IPS-15b (cell line): Measurements from ENCODE around the gene MFN2.
"Not testable (repeated sequence)": the region's sequence is repeated elsewhere in the genome, so short reads cannot be mapped to it uniquely, and the experiment has no call there.

Experiments used
- H3K27me3 ChIP-seq: one replicate; pipeline ENCODE4 v1.6.1; 2013; ENCODE audit warnings: low read length; ENCODE audit not compliant: control insufficient read depth, insufficient read depth
- H3K36me3 ChIP-seq: one replicate; pipeline ENCODE4 v1.6.1; 2013; ENCODE audit warnings: low read length; ENCODE audit not compliant: control insufficient read depth, insufficient read depth
- H3K4me1 ChIP-seq: one replicate; pipeline ENCODE4 v1.6.1; 2013; ENCODE audit warnings: mild to moderate bottlenecking, low read length; ENCODE audit not compliant: control insufficient read depth, insufficient read depth
- H3K4me3 ChIP-seq: one replicate; pipeline ENCODE4 v1.5.1; 2013; ENCODE audit warnings: low read depth, low read length
- H3K9ac ChIP-seq: one replicate; pipeline ENCODE4 v1.6.1; 2013; ENCODE audit warnings: low read depth, mild to moderate bottlenecking, low read length
- H3K9me3 ChIP-seq: one replicate; pipeline ENCODE4 v1.6.1; 2013; ENCODE audit warnings: mild to moderate bottlenecking, low read length; ENCODE audit not compliant: control insufficient read depth, insufficient read depth

The MFN2 gene

GRCh38 chr1:12003762-12004161, 23.5 kb downstream of the MFN2 start:
- H3K4me1 ChIP-seq = no peaks in the 10 kb centered on the region
- no peaks in the 10 kb centered on the region for H3K27me3 ChIP-seq
- peaks cover 60% of the 10 kb centered on the region for H3K36me3 ChIP-seq
- no peak overlapping the region for H3K9ac ChIP-seq
- no peaks in the 10 kb centered on the region for H3K9me3 ChIP-seq
- H3K4me3 ChIP-seq = no peak overlapping the region

- H3K4me3 ChIP-seq = no peak overlapping the region
- no peaks in the 10 kb centered on the region for H3K9me3 ChIP-seq
- peaks cover 69% of the 10 kb centered on the region for H3K36me3 ChIP-seq
- no peaks in the 10 kb centered on the region for H3K4me1 ChIP-seq
- no peaks in the 10 kb centered on the region for H3K27me3 ChIP-seq
- no peak overlapping the region for H3K9ac ChIP-seq
These were observed 25.4 kb downstream of the MFN2 start for GRCh38 chr1:12005488-12006166.

- no peaks in the 10 kb centered on the region for H3K9me3 ChIP-seq
- no peak overlapping the region for H3K4me3 ChIP-seq
- H3K9ac ChIP-seq = no peak overlapping the region
- H3K27me3 ChIP-seq = no peaks in the 10 kb centered on the region
- peaks cover 75% of the 10 kb centered on the region for H3K36me3 ChIP-seq
- H3K4me1 ChIP-seq = no peaks in the 10 kb centered on the region
These were observed 26.1 kb downstream of the MFN2 start for GRCh38 chr1:12006167-12006921.

- H3K27me3 ChIP-seq = no peaks in the 10 kb centered on the region
- no peak overlapping the region for H3K4me3 ChIP-seq
- no peaks in the 10 kb centered on the region for H3K9me3 ChIP-seq
- no peaks in the 10 kb centered on the region for H3K4me1 ChIP-seq
- H3K36me3 ChIP-seq = peaks cover 78% of the 10 kb centered on the region
- H3K9ac ChIP-seq = no peak overlapping the region
These were observed 27.0 kb downstream of the MFN2 start for GRCh38 chr1:12007204-12007603.

- not testable (repeated sequence) for H3K27me3 ChIP-seq, H3K9me3 ChIP-seq, H3K9ac ChIP-seq, H3K4me3 ChIP-seq, H3K4me1 ChIP-seq
- H3K36me3 ChIP-seq = peaks cover 71% of the 10 kb centered on the region
These were observed 28.1 kb downstream of the MFN2 start for GRCh38 chr1:12008355-12008754.

- no peaks in the 10 kb centered on the region for H3K9me3 ChIP-seq
- H3K9ac ChIP-seq = no peak overlapping the region
- H3K36me3 ChIP-seq = peaks cover 62% of the 10 kb centered on the region
- no peak overlapping the region for H3K4me3 ChIP-seq
- no peaks in the 10 kb centered on the region for H3K27me3 ChIP-seq
- H3K4me1 ChIP-seq = no peaks in the 10 kb centered on the region
These were observed 29.2 kb downstream of the MFN2 start for GRCh38 chr1:12009318-12009947.

GRCh38 chr1:12010746-12011570, 30.7 kb downstream of the MFN2 start:
- H3K4me1 ChIP-seq = no peaks in the 10 kb centered on the region
- no peak overlapping the region for H3K4me3 ChIP-seq
- no peaks in the 10 kb centered on the region for H3K27me3 ChIP-seq
- peaks cover 47% of the 10 kb centered on the region for H3K36me3 ChIP-seq
- no peak overlapping the region for H3K9ac ChIP-seq
- H3K9me3 ChIP-seq = no peaks in the 10 kb centered on the region

GRCh38 chr1:12011998-12012397, 31.8 kb downstream of the MFN2 start:
- Histone ChIP-seq H3K4me3 (no peak overlapping the region), H3K36me3 (peaks cover 37% of the 10 kb centered on the region), H3K9me3 (no peaks in the 10 kb centered on the region), H3K4me1 (no peaks in the 10 kb centered on the region), H3K27me3 (no peaks in the 10 kb centered on the region), H3K9ac (no peak overlapping the region)

- no peaks in the 10 kb centered on the region for H3K9me3 ChIP-seq
- no peak overlapping the region for H3K9ac ChIP-seq
- no peaks in the 10 kb centered on the region for H3K4me1 ChIP-seq
- H3K4me3 ChIP-seq = no peak overlapping the region
- H3K36me3 ChIP-seq = peaks cover 32% of the 10 kb centered on the region
- no peaks in the 10 kb centered on the region for H3K27me3 ChIP-seq
These were observed 32.5 kb downstream of the MFN2 start for GRCh38 chr1:12012560-12013316.

- Histone ChIP-seq H3K9me3 (no peaks in the 10 kb centered on the region), H3K9ac (no peak overlapping the region), H3K36me3 (peaks cover 27% of the 10 kb centered on the region), H3K27me3 (no peaks in the 10 kb centered on the region), H3K4me1 (no peaks in the 10 kb centered on the region), H3K4me3 (no peak overlapping the region)
These were observed 34.1 kb downstream of the MFN2 start for GRCh38 chr1:12014141-12014991.
